Suprapubic skin (tissue), 3 donors: Measurements from ENCODE around the gene HLCS.

Experiments
- EP300 ChIP-seq: sonication (generic); formaldehyde crosslinking; IDR thresholded peaks from one replicate; pipeline ENCODE4 v1.6.1; 2017; ENCODE audit warnings: antibody characterized with exemption
- POLR2A ChIP-seq, 2 donors: fragments of 450-650 bp; IDR thresholded peaks; one replicate each; pipeline ENCODE4 v1.6.1; 2017; ENCODE audit warnings: antibody characterized with exemption in 2 of 2, mild to moderate bottlenecking in 2 of 2, moderate library complexity in 2 of 2
- TF ChIP-seq, protein P1 (sequence below), 2 donors: fragments of 200-600 bp in 1 of 2; fragments of 450-650 bp in 1 of 2; sonication (generic) in 1 of 2; IDR thresholded peaks; one replicate each; pipeline ENCODE4 v1.5.1; 2016 to 2019; ENCODE audit warnings: antibody characterized with exemption in 2 of 2, mild to moderate bottlenecking in 1 of 2, moderate library complexity in 1 of 2

DNA sequence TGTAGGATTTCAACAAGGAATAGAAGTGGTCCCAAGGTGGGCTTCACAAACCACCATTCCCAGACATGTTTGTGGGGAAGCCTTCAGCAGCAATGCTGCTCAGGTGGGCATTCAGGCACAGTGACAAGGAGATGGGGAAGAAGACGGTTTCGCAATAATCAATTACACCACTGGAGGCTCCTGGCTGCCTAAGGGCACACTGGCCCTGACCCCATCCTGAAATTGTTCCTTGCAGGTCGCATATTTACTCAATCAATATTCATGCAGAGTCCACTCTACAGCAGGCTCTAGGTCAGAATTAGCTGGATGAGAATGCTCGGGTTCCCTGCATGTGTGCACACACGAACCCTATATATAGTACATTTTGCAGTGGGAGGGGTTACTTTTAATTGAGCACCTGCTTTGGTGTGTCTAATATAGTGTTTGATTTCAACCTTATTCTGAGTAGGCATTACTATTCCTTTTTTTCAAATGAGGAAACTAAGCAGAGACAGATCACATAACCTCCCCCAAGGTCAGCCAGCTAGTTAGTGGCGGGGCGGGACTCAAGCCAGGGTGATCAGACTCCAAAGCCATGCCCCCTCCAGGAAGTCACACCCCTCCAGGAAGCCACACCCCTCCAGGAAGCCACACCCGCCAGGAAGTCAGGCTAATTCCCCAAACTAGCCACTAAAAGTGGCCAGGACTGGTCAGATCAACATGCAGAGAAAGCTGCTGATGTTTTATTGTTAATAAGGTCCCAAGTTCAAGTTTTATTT, 106.5 kb downstream of the HLCS start:
- TF ChIP-seq, protein P1, sequence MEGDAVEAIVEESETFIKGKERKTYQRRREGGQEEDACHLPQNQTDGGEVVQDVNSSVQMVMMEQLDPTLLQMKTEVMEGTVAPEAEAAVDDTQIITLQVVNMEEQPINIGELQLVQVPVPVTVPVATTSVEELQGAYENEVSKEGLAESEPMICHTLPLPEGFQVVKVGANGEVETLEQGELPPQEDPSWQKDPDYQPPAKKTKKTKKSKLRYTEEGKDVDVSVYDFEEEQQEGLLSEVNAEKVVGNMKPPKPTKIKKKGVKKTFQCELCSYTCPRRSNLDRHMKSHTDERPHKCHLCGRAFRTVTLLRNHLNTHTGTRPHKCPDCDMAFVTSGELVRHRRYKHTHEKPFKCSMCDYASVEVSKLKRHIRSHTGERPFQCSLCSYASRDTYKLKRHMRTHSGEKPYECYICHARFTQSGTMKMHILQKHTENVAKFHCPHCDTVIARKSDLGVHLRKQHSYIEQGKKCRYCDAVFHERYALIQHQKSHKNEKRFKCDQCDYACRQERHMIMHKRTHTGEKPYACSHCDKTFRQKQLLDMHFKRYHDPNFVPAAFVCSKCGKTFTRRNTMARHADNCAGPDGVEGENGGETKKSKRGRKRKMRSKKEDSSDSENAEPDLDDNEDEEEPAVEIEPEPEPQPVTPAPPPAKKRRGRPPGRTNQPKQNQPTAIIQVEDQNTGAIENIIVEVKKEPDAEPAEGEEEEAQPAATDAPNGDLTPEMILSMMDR (IDR thresholded peaks at IDR 0.05): no peak
- no peak for TF ChIP-seq POLR2A (IDR thresholded peaks at IDR 0.05)
- TF ChIP-seq EP300: no peak
